Mesenchymal stem cell (in vitro differentiated cells and primary cell): Measurements from ENCODE around the gene PCDHB16.

Experiments
- DNase-seq: peaks from one replicate; pipeline ENCODE4 v3.0.0-alpha.2; 2013
- H2AFZ ChIP-seq: one replicate; pipeline ENCODE4 v1.6.1; 2013; ENCODE audit warnings: low read depth, mild to moderate bottlenecking, control low read depth, inconsistent platforms, low read length, moderate library complexity
- H2AK5ac ChIP-seq: 2 replicates; pipeline ENCODE4 v1.6.1; 2013; ENCODE audit warnings: low read length, moderate library complexity, mild to moderate bottlenecking, inconsistent platforms; ENCODE audit not compliant: severe bottlenecking
- H2BK120ac ChIP-seq: one replicate; pipeline ENCODE4 v1.6.1; 2013; ENCODE audit warnings: low read depth, mild to moderate bottlenecking, inconsistent platforms, low read length, moderate library complexity
- H2BK12ac ChIP-seq, 2 experiments: one replicate each; pipeline ENCODE4 v1.6.1; 2013; ENCODE audit warnings: inconsistent platforms in 2 of 2, low read length in 2 of 2, mild to moderate bottlenecking in 2 of 2, moderate library complexity in 2 of 2, control low read depth in 1 of 2
- H2BK15ac ChIP-seq: one replicate; pipeline ENCODE4 v1.6.1; 2013; ENCODE audit warnings: mild to moderate bottlenecking, low read depth, inconsistent platforms; ENCODE audit not compliant: poor library complexity, severe bottlenecking
- H2BK5ac ChIP-seq: 2 replicates; pipeline ENCODE4 v1.6.1; 2013; ENCODE audit warnings: low read depth, mild to moderate bottlenecking, low read length, control low read depth, inconsistent platforms; ENCODE audit not compliant: poor library complexity, severe bottlenecking
- H3K14ac ChIP-seq, 2 experiments: one replicate each; pipeline ENCODE4 v1.6.1; 2013; ENCODE audit warnings: inconsistent platforms in 2 of 2, low read length in 2 of 2, control low read depth in 1 of 2, mild to moderate bottlenecking in 1 of 2, moderate library complexity in 1 of 2
- H3K18ac ChIP-seq, 2 experiments: one replicate each; pipeline ENCODE4 v1.6.1; 2013; ENCODE audit warnings: inconsistent platforms in 2 of 2, low read length in 2 of 2, control low read depth in 1 of 2, low read depth in 1 of 2, mild to moderate bottlenecking in 1 of 2
- H3K23ac ChIP-seq, 2 experiments: one replicate each; pipeline ENCODE4 v1.6.1; 2013; ENCODE audit warnings: inconsistent platforms in 2 of 2, low read length in 2 of 2, mild to moderate bottlenecking in 2 of 2, moderate library complexity in 2 of 2, control low read depth in 1 of 2
- H3K27ac ChIP-seq: 2 replicates; pipeline ENCODE4 v1.5.1; 2013; ENCODE audit warnings: mild to moderate bottlenecking, moderate library complexity, low read length, control low read depth, inconsistent platforms; ENCODE audit not compliant: poor library complexity, severe bottlenecking
- H3K27me3 ChIP-seq, 2 experiments: 2 replicates each; pipeline versions ENCODE4 v1.6.1 to v1.7.0; 2013; ENCODE audit warnings: low read length in 2 of 2, mild to moderate bottlenecking in 2 of 2, moderate library complexity in 2 of 2, control low read depth in 1 of 2, inconsistent platforms in 1 of 2; ENCODE audit not compliant: control insufficient read depth in 1 of 2, insufficient read depth in 1 of 2
- H3K36me3 ChIP-seq, 2 experiments: 2 replicates each; pipeline versions ENCODE4 v1.6.1 to v1.7.0; 2013; ENCODE audit warnings: low read length in 2 of 2, control low read depth in 1 of 2, inconsistent platforms in 1 of 2, low read depth in 1 of 2, mild to moderate bottlenecking in 1 of 2; ENCODE audit not compliant: insufficient read depth in 2 of 2, control insufficient read depth in 1 of 2
- H3K4ac ChIP-seq, 2 experiments: one replicate each; pipeline ENCODE4 v1.6.1; 2013; ENCODE audit warnings: inconsistent platforms in 2 of 2, low read length in 2 of 2, mild to moderate bottlenecking in 2 of 2, moderate library complexity in 2 of 2, control low read depth in 1 of 2, low read depth in 1 of 2
- H3K4me1 ChIP-seq: 2 replicates; pipeline ENCODE4 v1.6.1; 2013; ENCODE audit warnings: low read depth, low read length, control low read depth; ENCODE audit not compliant: control insufficient read depth, insufficient read depth
- H3K4me2 ChIP-seq: 2 replicates; pipeline ENCODE4 v1.6.1; 2013; ENCODE audit warnings: low read length, mild to moderate bottlenecking, inconsistent platforms; ENCODE audit not compliant: poor library complexity, severe bottlenecking
- H3K4me3 ChIP-seq, 2 experiments: 2 replicates each; pipeline versions ENCODE4 v1.5.1 to v1.7.0; 2013; ENCODE audit warnings: low read length in 2 of 2, mild to moderate bottlenecking in 2 of 2, control low read depth in 1 of 2, low read depth in 1 of 2; ENCODE audit not compliant: insufficient read depth in 1 of 2
- H3K79me1 ChIP-seq: replicated peaks from 2 replicates; pipeline ENCODE4 v1.6.1; 2013; ENCODE audit warnings: mild to moderate bottlenecking, control low read depth, low read length, inconsistent platforms; ENCODE audit not compliant: poor library complexity, severe bottlenecking
- H3K9ac ChIP-seq: 2 replicates; pipeline ENCODE4 v1.7.0; 2013; ENCODE audit warnings: mild to moderate bottlenecking, low read length, moderate library complexity
- H3K9me3 ChIP-seq: 2 replicates; pipeline ENCODE4 v1.7.0; 2013; ENCODE audit warnings: mild to moderate bottlenecking, low read length; ENCODE audit not compliant: control insufficient read depth
- H4K8ac ChIP-seq: one replicate; pipeline ENCODE4 v1.6.1; 2013; ENCODE audit warnings: inconsistent platforms, mild to moderate bottlenecking, low read length, moderate library complexity
- H4K91ac ChIP-seq: one replicate; pipeline ENCODE4 v1.6.1; 2013; ENCODE audit warnings: mild to moderate bottlenecking, low read length, inconsistent platforms
- WGBS: methylation state at CpG from one replicate; pipeline ENCODE4 v1.1.7; 2013; ENCODE audit warnings: mixed read lengths; 5-methylcytosine and 5-hydroxymethylcytosine counted together

Gene PCDHB16

DNA sequence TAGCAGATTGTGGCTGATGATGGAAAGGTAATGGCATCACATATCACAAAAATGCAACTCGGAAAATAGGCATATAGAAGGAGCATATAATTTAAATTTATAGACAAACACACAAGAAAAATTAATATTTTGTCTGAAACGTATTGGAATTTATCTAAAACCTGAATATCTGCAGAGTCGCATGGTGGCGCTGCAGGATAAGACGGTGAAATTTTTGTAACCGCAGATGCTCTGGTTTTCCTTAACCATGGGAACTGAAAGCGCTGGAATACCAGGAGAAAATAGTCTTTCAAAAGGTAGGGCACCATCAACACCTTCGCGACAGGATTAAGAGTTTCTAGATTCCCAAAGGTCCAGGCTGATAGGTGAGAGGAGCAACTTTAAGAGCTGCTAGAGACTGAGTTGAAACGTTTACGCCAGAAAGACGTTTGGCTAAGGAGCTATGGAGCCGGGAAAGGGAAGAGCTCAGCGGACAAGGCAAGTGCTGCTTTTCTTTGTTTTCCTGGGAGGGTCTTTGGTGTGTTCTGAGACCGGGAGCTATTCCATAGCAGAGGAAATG is 52.0 kb downstream of the PCDHB16 start:
- Histone ChIP-seq H2AK5ac (no peak overlapping the region), H3K27ac (no peak overlapping the region), H3K4me1 (no peaks in the 10 kb centered on the region), H2BK120ac (no peak overlapping the region), H2AFZ (no peak overlapping the region), H3K9me3 (peaks cover 86% of the 10 kb centered on the region), H4K8ac (no peak overlapping the region), H3K79me1 (peaks cover 1% of the 10 kb centered on the region), H2BK5ac (no peak overlapping the region), H2BK15ac (no peak overlapping the region), H3K9ac (no peak overlapping the region), H4K91ac (no peak overlapping the region), H3K4ac (no peak overlapping the region), H3K23ac (no peak overlapping the region), H3K36me3 (no peaks in the 10 kb centered on the region), H2BK12ac (no peak overlapping the region), H3K18ac (no peak overlapping the region), H3K27me3 (no peaks in the 10 kb centered on the region), H3K4me2 (no peak overlapping the region), H3K14ac (no peak overlapping the region), H3K4me3 (peak overlapping the region in 1 of 2 experiments; percentile 52)
- WGBS, result 61% methylated on average over 14 of the region's 15 CpGs
- DNase-seq, result no peak
